DND-41 (cell line): Measurements from ENCODE around the gene CLEC10A.

Source experiments
- EZH2 ChIP-seq: IDR thresholded peaks from 3 replicates; pipeline ENCODE4 v1.6.1; 2012; ENCODE audit warnings: borderline replicate concordance, low read depth, mild to moderate bottlenecking, moderate library complexity, low read length, inconsistent platforms; ENCODE audit not compliant: severe bottlenecking
- TF ChIP-seq, protein P1 (sequence below): IDR thresholded peaks from 2 replicates; pipeline ENCODE4 v1.5.1; 2012; ENCODE audit warnings: borderline replicate concordance, low read length, moderate library complexity, mild to moderate bottlenecking; ENCODE audit not compliant: poor library complexity, severe bottlenecking; ENCODE audit errors: extremely low read depth

DNA sequence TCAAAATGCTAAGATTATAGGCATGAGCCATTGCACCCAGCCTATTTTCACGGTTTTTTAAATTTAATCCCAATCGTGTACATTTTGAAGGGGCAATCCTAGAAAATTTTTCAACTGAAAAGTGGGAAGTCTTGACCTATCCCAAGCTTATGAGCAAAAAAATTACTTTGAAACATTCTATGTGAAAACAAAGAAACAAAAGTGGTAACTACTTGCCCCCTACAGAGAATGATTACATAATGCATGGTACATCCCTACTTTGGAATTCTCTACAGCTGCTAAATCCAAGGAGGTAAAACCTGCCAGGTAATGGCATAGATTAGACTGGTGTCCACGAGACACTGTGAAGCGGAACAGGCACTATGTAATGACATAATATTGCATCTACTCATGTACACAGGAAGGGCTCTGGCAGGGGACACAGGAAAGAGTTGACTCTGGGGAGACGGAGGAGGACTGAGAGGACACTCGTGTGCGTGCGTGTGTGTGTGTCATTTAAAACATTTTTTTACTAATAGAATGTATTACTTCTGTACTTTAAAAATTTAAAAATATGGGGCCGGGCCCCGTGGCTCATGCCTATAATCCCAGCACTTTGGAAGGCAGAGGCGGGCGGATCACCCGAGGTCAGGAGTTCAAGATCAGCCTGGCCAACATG is 18.9 kb upstream of the CLEC10A start:
- TF ChIP-seq, protein P1, sequence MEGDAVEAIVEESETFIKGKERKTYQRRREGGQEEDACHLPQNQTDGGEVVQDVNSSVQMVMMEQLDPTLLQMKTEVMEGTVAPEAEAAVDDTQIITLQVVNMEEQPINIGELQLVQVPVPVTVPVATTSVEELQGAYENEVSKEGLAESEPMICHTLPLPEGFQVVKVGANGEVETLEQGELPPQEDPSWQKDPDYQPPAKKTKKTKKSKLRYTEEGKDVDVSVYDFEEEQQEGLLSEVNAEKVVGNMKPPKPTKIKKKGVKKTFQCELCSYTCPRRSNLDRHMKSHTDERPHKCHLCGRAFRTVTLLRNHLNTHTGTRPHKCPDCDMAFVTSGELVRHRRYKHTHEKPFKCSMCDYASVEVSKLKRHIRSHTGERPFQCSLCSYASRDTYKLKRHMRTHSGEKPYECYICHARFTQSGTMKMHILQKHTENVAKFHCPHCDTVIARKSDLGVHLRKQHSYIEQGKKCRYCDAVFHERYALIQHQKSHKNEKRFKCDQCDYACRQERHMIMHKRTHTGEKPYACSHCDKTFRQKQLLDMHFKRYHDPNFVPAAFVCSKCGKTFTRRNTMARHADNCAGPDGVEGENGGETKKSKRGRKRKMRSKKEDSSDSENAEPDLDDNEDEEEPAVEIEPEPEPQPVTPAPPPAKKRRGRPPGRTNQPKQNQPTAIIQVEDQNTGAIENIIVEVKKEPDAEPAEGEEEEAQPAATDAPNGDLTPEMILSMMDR, result no peak
- no peak for TF ChIP-seq EZH2
